GM10248 (cell line): ENCODE measurements around the gene AWAT1.
A peak's percentile ranks its signal among the peaks of the same experiment; 100 is the strongest.
"Not testable (repeated sequence)": the region's sequence is repeated elsewhere in the genome, so short reads cannot be mapped to it uniquely, and the experiment has no call there.

Experiments
- CTCF ChIA-PET: fragments of 300-600 bp; sonication (Branson Sonifier 250); formaldehyde crosslinking; extraction: SDS; loops from one replicate; lab custom pipeline; 2021; ENCODE audit warnings: antibody characterized with exemption; lab: Yijun Ruan, JAX
- POLR2A ChIA-PET: fragments of 350-650 bp; sonication (Branson Sonifier 250); formaldehyde crosslinking; extraction: SDS; loops from one replicate; lab custom pipeline; 2020; ENCODE audit warnings: antibody characterized with exemption; lab: Yijun Ruan, JAX
- DNase-seq: peaks from one replicate; pipeline ENCODE4 v3.0.0; 2012; ENCODE audit errors: extremely low spot score
- CTCF ChIP-seq: IDR thresholded peaks from 2 replicates; pipeline ENCODE4 v1.5.1; 2012; ENCODE audit warnings: mild to moderate bottlenecking, low read depth; ENCODE audit errors: extremely low read depth, missing control alignments, control extremely low read depth

AWAT1 gene

DNA sequence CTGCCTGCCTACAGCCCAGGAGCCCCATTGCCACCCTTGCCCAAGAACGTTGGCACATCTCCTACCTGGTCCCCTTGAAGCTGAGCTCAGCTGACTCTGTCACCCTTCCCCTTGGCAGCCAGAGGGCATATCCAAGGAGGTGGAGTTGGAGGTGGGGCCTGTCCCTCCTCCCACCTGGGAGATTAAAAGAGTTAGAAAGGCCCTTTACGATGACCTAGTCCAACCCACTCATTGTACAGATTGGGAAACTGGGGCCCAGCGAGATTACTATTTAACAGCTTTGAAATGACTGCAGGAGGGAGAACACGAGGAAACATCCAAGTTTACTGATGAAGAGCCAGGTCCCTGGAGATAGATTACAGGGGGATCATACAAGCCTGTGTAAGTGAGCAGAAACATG, 25.6 kb downstream of the AWAT1 start, which contains the start of gene P2RY4:
Gene P2RY4 (minus strand): TSS at position 101 of the 400 bp plus-strand sequence. CDS start 580 bp downstream, outside the sequence.
- DNase-seq: no peak
- CTCF ChIA-PET: no interaction called here
- POLR2A ChIA-PET: no interaction called here
- no peak for TF ChIP-seq CTCF

- POLR2A ChIA-PET: no interaction called here
These were observed 28.6 kb downstream of the AWAT1 start for GRCh38 chrX:70262952-70263567.

DNA sequence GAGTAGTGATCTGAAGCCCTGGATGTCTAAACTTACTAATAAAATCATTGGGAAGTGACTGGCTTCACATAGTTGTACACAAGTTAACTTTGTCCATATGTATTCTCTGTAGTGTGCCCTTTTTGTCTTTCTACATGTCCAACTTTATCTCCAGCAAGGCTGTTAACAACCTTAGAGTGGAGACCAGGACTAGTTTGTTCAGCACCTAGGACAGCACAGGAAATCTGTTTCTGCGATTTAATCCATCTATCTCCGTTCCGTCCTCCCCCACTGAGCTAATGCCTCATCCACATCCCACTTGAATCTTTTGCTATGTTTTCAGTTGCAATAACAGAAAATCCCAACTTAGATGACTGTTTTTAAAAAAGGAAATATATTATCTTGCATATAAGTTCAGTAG, 30.3 kb downstream of the AWAT1 start:
- CTCF ChIA-PET: no interaction called here
- no peak for DNase-seq
- POLR2A ChIA-PET: no interaction called here
- TF ChIP-seq CTCF: no peak

More at GRCh38 chrX:70262952-70263567, 28.6 kb downstream of the AWAT1 start:
- CTCF ChIA-PET: interaction anchor here (0.7 to 1.9 kb wide), 6 partner anchors 9 to 171 kb away, joined by 3 to 8 read pairs (median 4); partner anchors contain the start of gene IGBP1
- DNase-seq: peak; percentile 33
- peak; percentile 43 for TF ChIP-seq CTCF

DNA sequence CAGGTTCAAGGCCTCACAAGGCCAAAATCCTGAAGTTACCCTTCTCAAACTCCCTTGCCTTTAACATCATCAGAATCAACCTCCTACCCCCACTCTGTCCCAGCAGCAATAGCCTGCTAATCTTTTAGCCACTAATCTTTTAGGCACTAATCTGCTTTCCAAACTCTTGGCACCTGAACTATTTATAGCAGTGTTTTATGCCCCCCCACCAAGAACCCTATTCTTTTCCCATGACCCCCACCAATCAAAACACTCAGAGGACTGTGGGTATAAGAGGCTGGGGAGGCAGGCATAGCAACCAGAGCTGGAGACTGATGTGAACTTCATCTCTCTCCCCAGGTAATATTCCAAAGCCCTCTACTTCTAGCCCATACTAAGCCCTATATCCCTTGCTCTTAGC, 33.6 kb downstream of the AWAT1 start, which contains the start of gene ARR3:
Gene ARR3 (plus strand): TSS at position 301 of the 400 bp plus-strand sequence. CDS start 1,052 bp downstream, outside the sequence.
- no peak for DNase-seq
- POLR2A ChIA-PET: no interaction called here
- CTCF ChIA-PET: no interaction called here
- no peak for TF ChIP-seq CTCF

DNA sequence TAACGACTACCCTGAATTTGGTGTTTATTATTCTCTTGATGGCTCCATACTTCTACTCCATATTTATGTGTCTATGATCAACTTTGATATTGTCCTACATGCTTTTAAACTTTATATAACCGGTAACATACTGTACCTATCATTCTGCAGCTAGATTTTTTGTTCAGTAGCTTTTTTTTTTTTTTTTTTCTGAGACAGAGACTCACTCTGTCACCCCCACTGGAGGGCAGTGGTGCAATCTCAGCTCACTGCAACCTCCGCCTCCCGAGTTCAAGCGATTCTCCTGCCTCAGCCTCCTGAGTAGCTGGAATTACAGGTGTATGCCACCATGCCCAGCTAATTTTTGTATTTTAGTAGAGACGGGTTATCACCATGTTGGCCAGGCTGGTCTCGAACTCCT, 39.6 kb downstream of the AWAT1 start:
- CTCF ChIA-PET: interaction anchor here (2.2 kb wide), 1 partner anchor 12 kb away, joined by 8 read pairs; no protein-coding TSS in a partner anchor
- DNase-seq, POLR2A ChIA-PET: not testable (repeated sequence)

GRCh38 chrX:70279081-70279480, 44.6 kb downstream of the AWAT1 start:
- ChIA-PET POLR2A (no interaction called here), CTCF (interaction anchor here (0.6 to 0.8 kb wide), 2 partner anchors 11 to 150 kb away, joined by 3 read pairs; partner anchors contain the start of gene KIF4A)
- no peak for TF ChIP-seq CTCF

DNA sequence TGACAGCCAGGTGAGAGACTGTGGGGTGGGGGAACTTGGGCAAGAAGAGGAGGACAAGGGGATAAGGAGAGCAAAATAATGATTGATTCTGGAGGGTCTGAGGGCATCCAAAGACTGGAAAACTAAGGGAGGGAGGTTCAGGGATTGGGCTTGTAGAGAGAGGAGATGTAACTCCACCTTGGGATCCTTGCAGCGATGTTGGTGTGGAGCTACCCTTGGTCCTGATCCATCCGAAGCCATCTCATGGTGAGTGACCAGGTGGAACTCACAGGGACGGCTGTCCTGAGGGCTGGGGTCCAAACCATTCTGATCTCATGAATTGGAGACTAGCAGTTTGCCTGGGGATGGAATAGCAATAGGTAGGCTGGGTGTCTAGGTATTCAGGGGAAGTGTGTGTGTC, 46.1 kb downstream of the AWAT1 start:
- ChIA-PET POLR2A (no interaction called here), CTCF (no interaction called here)
- DNase-seq: no peak
- TF ChIP-seq CTCF: no peak

More at GRCh38 chrX:70279081-70279480, 44.6 kb downstream of the AWAT1 start:
- DNase-seq: no peak
